Natural killer cell (primary cell): ENCODE measurements around the gene A2M. TPM values are rescaled to one million over a fixed set of nuclear protein-coding genes. Genes with fewer than 3 reads are reported as not detected.
A peak's percentile ranks its signal among the peaks of the same experiment; 100 is the strongest.

ENCODE experiments used
- ATAC-seq, 3 donors: fragments of 150-1000 bp in 2 of 3; fragments of 200-7000 bp in 1 of 3; cut with Tn5 transposase; 1 replicate in 1 of 3; 2 replicates in 2 of 3; pipeline ENCODE4 v1.10.0; 2021; ENCODE audit warnings: mild to moderate bottlenecking in 2 of 3, moderate library complexity in 2 of 3
- DNase-seq, 2 donors: peaks; one replicate each; pipeline versions ENCODE4 v3.0.0 to v3.0.0-alpha.2; 2013 to 2021; ENCODE audit warnings: mixed read lengths in 1 of 2
- H3K27ac ChIP-seq: one replicate; pipeline ENCODE4 v1.5.1; 2013; ENCODE audit warnings: mild to moderate bottlenecking, low read length
- H3K27me3 ChIP-seq: one replicate; pipeline ENCODE4 v1.6.1; 2013; ENCODE audit warnings: low read length; ENCODE audit not compliant: control insufficient read depth, insufficient read depth
- H3K36me3 ChIP-seq: one replicate; pipeline ENCODE4 v1.6.1; 2013; ENCODE audit warnings: low read length; ENCODE audit not compliant: control insufficient read depth, insufficient read depth
- H3K4me1 ChIP-seq: one replicate; pipeline ENCODE4 v1.6.1; 2013; ENCODE audit warnings: low read length; ENCODE audit not compliant: control insufficient read depth, insufficient read depth
- H3K4me3 ChIP-seq: one replicate; pipeline ENCODE4 v1.5.1; 2013; ENCODE audit warnings: low read length
- H3K9me3 ChIP-seq: one replicate; pipeline ENCODE4 v1.6.1; 2013; ENCODE audit warnings: low read length; ENCODE audit not compliant: control insufficient read depth, insufficient read depth
- H3K27ac Mint-ChIP-seq, 2 donors: one replicate each; pipeline ENCODE4 v1.8.0; 2022; ENCODE audit warnings: mild to moderate bottlenecking in 2 of 2, mixed read lengths in 2 of 2, moderate library complexity in 1 of 2
- H3K27me3 Mint-ChIP-seq, 2 donors: one replicate each; pipeline ENCODE4 v1.8.0; 2022; ENCODE audit warnings: low read depth in 2 of 2, mixed read lengths in 2 of 2
- H3K36me3 Mint-ChIP-seq: one replicate; pipeline ENCODE4 v1.8.0; 2022; ENCODE audit warnings: mixed read lengths
- H3K4me1 Mint-ChIP-seq, 2 donors: one replicate each; pipeline ENCODE4 v1.8.0; 2022; ENCODE audit warnings: mixed read lengths in 2 of 2
- H3K4me3 Mint-ChIP-seq: one replicate; pipeline ENCODE4 v1.8.0; 2022; ENCODE audit warnings: mild to moderate bottlenecking, moderate library complexity, mixed read lengths
- H3K9me3 Mint-ChIP-seq, 2 donors: one replicate each; pipeline ENCODE4 v1.8.0; 2022; ENCODE audit warnings: mixed read lengths in 2 of 2
- WGBS: methylation state at CpG from one replicate; pipeline ENCODE4 v1.1.7; 2013; ENCODE audit warnings: missing lambda C conversion rate; ENCODE audit not compliant: insufficient coverage; 5-methylcytosine and 5-hydroxymethylcytosine counted together
- intact Hi-C: fragments of 100-400 bp; cut with micrococcal nuclease; formaldehyde crosslinking; loops from one replicate; pipeline ENCODE4 v1.14.2; 2022
- total RNA-seq, 4 donors: library from RNA; stranded (reverse); fragments of 120-200 nt in 1 of 4; gene quantifications; one replicate each; pipeline versions ENCODE4 v1.2.3 to v1.2.4, GENCODE V29; 2013 to 2022
- TF ChIP-seq, protein P1 (sequence below): fragments of 200-600 bp; IDR thresholded peaks from one replicate; pipeline ENCODE4 v1.8.0; 2022; ENCODE audit warnings: antibody characterized with exemption

The A2M gene
- total RNA-seq, 3 donors from 2014 or later (not counting 1 experiment from before 2014, with no cell fraction given), result 0.08 TPM; not detected in 2

DNA sequence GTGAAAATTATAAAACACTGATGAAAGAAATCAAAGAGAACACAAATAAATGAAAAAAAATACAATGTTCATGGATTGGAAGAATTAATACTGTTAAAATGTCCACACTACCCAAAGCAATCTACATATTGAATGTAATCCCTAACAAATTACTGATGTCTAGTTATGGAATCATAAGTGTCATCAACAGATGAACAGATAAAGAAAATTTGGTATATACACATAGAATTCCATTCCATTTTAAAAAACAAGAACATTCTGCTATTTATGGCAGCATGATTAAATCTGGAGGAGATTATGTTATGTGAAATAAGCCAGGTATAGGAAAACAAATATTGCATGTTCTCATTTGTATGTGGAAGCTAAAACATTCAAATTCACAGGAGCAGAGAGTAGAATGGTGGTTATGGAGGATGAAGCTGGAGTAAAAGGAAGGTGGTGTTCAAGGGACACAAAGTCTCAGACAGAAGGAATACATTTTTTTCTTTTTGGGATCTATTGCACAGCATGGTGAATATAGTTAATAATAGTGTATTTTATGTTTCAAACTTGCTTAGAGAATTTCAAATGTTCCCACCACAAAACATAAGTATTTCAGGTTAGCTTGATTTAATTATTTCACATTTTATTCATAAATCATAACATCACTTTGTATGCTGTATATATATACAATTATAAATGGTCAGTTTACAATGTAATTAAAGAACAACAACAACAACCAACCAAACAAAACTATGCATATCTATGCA lies 28.5 kb downstream of the A2M start:
- TF ChIP-seq, protein P1, sequence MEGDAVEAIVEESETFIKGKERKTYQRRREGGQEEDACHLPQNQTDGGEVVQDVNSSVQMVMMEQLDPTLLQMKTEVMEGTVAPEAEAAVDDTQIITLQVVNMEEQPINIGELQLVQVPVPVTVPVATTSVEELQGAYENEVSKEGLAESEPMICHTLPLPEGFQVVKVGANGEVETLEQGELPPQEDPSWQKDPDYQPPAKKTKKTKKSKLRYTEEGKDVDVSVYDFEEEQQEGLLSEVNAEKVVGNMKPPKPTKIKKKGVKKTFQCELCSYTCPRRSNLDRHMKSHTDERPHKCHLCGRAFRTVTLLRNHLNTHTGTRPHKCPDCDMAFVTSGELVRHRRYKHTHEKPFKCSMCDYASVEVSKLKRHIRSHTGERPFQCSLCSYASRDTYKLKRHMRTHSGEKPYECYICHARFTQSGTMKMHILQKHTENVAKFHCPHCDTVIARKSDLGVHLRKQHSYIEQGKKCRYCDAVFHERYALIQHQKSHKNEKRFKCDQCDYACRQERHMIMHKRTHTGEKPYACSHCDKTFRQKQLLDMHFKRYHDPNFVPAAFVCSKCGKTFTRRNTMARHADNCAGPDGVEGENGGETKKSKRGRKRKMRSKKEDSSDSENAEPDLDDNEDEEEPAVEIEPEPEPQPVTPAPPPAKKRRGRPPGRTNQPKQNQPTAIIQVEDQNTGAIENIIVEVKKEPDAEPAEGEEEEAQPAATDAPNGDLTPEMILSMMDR, result no peak
- peaks cover 5 to 7% of the 10 kb centered on the region in 2 donors for H3K4me1 Mint-ChIP-seq
- H3K27me3 Mint-ChIP-seq, result peaks cover 0 to 5% of the 10 kb centered on the region in 2 donors
- Histone ChIP-seq H3K27me3 (no peaks in the 10 kb centered on the region), H3K36me3 (peaks cover 14% of the 10 kb centered on the region), H3K9me3 (no peaks in the 10 kb centered on the region), H3K4me3 (no peak overlapping the region), H3K4me1 (no peaks in the 10 kb centered on the region), H3K27ac (no peak overlapping the region)
- H3K36me3 Mint-ChIP-seq, result peaks cover 11% of the 10 kb centered on the region
- H3K27ac Mint-ChIP-seq, result peak overlapping the region in 1 of 2 donors; percentile 58
- no peak overlapping the region for H3K4me3 Mint-ChIP-seq
- DNase-seq, result no peak
- intact Hi-C loops, result no loop called here
- peaks cover 7 to 10% of the 10 kb centered on the region in 2 donors for H3K9me3 Mint-ChIP-seq
- no peak for ATAC-seq

- TF ChIP-seq, protein P1, result no peak
- Mint-ChIP-seq H3K36me3 (peaks cover 22% of the 10 kb centered on the region), H3K9me3 (peaks cover 7 to 13% of the 10 kb centered on the region in 2 donors), H3K27ac (peak overlapping the region in 1 of 2 donors; percentile 58), H3K4me1 (peaks cover 5 to 11% of the 10 kb centered on the region in 2 donors), H3K4me3 (no peak overlapping the region), H3K27me3 (peaks cover 0 to 5% of the 10 kb centered on the region in 2 donors)
- Histone ChIP-seq H3K27me3 (no peaks in the 10 kb centered on the region), H3K4me3 (no peak overlapping the region), H3K27ac (no peak overlapping the region), H3K4me1 (no peaks in the 10 kb centered on the region), H3K36me3 (peaks cover 6% of the 10 kb centered on the region), H3K9me3 (no peaks in the 10 kb centered on the region)
- intact Hi-C loops, result no loop called here
- no peak for ATAC-seq
- 100% methylated on average over 1 of the region's 1 CpG for WGBS
- DNase-seq, result no peak
Measured at GRCh38 chr12:9086087-9086486, 29.6 kb downstream of the A2M start.

DNA sequence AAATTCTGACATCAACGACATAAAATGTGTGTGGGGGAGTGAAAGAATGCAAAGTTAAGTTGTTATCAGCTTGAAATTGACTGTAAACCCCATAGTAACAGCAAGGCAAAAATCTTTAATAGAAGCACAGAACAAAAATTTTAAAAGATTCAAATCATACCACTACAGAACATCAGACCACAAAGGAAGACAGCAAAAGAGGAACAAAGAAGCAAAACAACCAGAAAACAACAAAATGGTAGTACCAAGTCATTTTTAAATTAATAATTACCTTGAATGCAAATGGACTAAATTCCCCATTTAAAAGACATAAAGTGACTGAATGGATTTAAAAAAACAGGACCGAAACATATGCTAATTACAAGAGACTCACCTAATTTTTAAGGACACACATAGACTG lies 31.3 kb downstream of the A2M start:
- Histone ChIP-seq H3K27me3 (no peaks in the 10 kb centered on the region), H3K4me3 (no peak overlapping the region), H3K27ac (no peak overlapping the region), H3K4me1 (no peaks in the 10 kb centered on the region), H3K36me3 (peaks cover 1% of the 10 kb centered on the region), H3K9me3 (no peaks in the 10 kb centered on the region)
- DNase-seq (no peak), ATAC-seq (no peak)
- Mint-ChIP-seq H3K9me3 (peaks cover 7 to 13% of the 10 kb centered on the region in 2 donors), H3K4me1 (peaks cover 4 to 15% of the 10 kb centered on the region in 2 donors), H3K27me3 (peaks cover 0 to 5% of the 10 kb centered on the region in 2 donors), H3K36me3 (peaks cover 28% of the 10 kb centered on the region), H3K27ac (peak overlapping the region in 1 of 2 donors; percentile 29), H3K4me3 (no peak overlapping the region)
- WGBS, result no CpG with 5 or more reads among the region's 2 CpGs
- intact Hi-C loops, result no loop called here
- TF ChIP-seq, protein P1, result no peak
